Choroid plexus epithelial cell (primary cell): ENCODE data around the gene BFSP2.

Experiments
- DNase-seq: peaks from one replicate; pipeline ENCODE4 v3.0.0-alpha.2; 2010; ENCODE audit warnings: low read depth
- H3K4me3 ChIP-seq: 2 replicates; pipeline ENCODE4 v1.5.1; 2011; ENCODE audit warnings: low read depth, mild to moderate bottlenecking, control low read depth, low read length, moderate library complexity
- TF ChIP-seq, protein P1 (sequence below): conservative IDR thresholded peaks from 2 replicates; pipeline ENCODE4 v1.5.1; 2011; ENCODE audit warnings: low read depth, mild to moderate bottlenecking, control low read depth, inconsistent platforms, low read length, moderate library complexity

The BFSP2 gene

GRCh38 chr3:133388696-133389395, 11.0 kb upstream of the BFSP2 start:
- TF ChIP-seq, protein P1, sequence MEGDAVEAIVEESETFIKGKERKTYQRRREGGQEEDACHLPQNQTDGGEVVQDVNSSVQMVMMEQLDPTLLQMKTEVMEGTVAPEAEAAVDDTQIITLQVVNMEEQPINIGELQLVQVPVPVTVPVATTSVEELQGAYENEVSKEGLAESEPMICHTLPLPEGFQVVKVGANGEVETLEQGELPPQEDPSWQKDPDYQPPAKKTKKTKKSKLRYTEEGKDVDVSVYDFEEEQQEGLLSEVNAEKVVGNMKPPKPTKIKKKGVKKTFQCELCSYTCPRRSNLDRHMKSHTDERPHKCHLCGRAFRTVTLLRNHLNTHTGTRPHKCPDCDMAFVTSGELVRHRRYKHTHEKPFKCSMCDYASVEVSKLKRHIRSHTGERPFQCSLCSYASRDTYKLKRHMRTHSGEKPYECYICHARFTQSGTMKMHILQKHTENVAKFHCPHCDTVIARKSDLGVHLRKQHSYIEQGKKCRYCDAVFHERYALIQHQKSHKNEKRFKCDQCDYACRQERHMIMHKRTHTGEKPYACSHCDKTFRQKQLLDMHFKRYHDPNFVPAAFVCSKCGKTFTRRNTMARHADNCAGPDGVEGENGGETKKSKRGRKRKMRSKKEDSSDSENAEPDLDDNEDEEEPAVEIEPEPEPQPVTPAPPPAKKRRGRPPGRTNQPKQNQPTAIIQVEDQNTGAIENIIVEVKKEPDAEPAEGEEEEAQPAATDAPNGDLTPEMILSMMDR = no peak
- no peak for DNase-seq
- no peak overlapping the region for H3K4me3 ChIP-seq

- TF ChIP-seq, protein P1 = no peak
- H3K4me3 ChIP-seq = no peak overlapping the region
- DNase-seq = no peak
Observed at GRCh38 chr3:133390715-133391114, 9.1 kb upstream of the BFSP2 start.

DNA sequence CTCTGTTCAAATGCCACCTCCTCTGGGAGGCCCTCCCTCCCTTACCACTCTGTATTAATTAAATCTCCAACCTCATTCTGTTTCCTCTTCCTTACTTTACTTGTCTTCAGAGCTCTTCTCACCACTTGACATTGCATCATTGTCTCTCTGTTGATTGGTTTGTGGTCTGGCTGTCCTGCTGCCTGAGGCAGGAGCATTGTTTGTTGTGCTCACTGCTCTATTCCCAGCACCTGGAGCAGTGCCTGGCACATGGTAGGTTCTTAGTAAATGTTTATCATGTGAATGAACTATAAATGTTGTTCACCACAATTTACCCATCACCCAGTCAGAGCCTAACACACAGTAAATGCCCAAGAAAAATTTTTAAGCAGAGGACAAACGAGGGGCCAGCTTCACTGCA, 6.7 kb upstream of the BFSP2 start:
- TF ChIP-seq, protein P1 = no peak
- DNase-seq = no peak
- no peak overlapping the region for H3K4me3 ChIP-seq

- TF ChIP-seq, protein P1 = no peak
- H3K4me3 ChIP-seq = no peak overlapping the region
- DNase-seq = no peak
Observed at GRCh38 chr3:133393691-133394474, 6.0 kb upstream of the BFSP2 start.

- TF ChIP-seq, protein P1 = no peak
- DNase-seq = no peak
- no peak overlapping the region for H3K4me3 ChIP-seq
Observed at GRCh38 chr3:133394561-133395311, 5.1 kb upstream of the BFSP2 start.

- TF ChIP-seq, protein P1 = no peak
- DNase-seq = no peak
- H3K4me3 ChIP-seq = no peak overlapping the region
Observed at GRCh38 chr3:133396906-133397305, 3.0 kb upstream of the BFSP2 start.
